HG03139 (cell line): Measurements from ENCODE around the gene CACNA1F.

ENCODE experiments used
- ATAC-seq: cut with Tn5 transposase; IDR thresholded peaks from one replicate; pipeline ENCODE4 v1.9.1; 2021; ENCODE audit not compliant: unreplicated experiment

The CACNA1F gene

DNA sequence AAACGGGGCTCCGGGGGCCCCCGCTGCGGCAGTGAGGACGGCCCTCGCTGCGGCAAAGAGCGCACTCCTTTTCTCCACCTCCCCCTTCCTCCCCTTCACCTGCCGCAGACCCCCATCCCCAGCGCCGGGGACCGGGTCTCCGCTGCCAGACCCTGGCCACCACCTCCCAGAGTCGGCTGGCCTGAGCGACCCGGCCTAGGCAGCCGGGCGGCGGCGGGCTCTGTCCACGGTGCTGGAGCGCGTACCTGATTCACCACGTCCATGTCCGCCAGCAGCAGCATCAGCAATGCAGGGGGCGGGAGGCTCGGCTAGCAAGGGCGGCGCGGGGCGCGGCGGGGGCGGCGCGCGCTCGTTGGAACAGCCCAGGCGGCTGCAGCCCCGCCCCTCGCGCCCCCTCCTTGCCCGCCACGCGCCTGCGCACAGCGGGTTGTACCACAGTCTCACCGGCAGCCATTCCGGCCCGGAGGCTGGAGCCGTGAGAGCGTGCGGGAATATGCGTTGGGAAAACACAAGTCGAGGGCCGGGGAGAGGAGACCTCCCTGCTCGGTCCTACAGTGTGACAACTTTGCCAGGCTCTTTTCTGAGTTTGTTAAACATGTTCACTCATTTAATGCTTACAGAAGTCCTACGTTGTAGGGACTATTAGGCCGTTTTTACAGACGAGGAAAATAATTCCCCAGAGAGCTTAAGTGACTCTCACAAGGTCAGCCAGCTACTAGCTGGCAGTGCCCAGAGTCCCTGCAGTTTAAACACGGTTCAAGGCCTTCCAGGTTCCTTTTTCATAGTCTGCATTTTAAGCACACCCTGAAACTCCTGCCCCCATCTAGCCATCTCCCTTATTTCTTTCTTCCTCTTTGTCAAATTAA is 33.0 kb downstream of the CACNA1F start, which contains the start of gene SYP:
TSS of gene SYP (minus strand) at position 288 of the 866 bp plus-strand sequence. CDS start at position 281, 7 bp downstream.
- ATAC-seq, result peak; percentile 95

DNA sequence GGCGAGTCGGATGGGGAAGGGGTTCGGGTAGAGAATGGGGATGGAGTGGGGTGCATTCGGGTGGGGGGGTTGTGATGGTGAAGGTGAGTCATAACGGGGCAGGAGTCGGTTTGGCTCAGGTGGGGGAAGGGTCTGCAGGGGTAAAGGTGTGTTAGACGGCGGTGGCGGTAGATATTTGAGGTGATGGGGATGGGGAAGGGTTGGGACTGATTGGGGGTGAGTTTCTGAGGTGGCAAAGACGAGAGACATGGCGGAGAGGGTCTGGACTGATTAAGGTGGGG is 33.9 kb downstream of the CACNA1F start:
- ATAC-seq, result no peak

DNA sequence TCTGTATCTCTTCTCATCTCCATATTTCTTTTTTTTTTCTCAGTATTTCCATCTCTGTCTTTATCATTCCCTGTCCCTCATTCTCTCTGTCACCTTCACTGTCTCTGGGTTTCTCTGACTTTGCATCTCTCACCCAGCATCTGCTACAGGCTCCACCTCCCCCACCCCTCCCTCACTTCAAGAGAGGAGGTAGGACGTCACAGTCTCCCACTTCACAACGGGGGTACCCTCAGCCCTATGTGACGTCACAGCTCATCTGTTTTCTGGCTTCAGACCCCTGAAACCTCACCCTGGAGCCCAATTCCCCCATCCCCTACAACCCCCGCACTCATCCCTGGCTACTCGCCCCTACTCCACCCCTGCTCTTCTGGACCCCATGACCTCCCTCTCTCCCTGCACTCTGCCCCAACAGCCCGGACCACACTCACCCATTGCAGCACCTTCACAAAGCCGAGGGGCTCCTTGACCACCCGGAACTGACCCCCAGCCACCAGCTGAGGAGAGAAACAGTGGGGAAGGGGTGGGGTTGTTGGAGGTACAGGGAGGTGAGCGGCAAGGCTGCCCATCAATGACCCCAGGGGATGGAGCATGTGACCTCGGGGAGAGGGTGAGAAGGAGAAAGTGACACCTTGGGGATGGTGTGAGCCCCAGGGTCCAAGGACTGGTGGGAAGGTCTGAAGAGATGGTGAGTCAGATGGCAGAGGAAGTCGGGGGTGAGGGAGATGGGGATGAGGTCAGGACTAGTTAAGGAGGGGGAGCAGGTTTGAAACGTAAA is 34.4 kb downstream of the CACNA1F start:
- ATAC-seq, result no peak

DNA sequence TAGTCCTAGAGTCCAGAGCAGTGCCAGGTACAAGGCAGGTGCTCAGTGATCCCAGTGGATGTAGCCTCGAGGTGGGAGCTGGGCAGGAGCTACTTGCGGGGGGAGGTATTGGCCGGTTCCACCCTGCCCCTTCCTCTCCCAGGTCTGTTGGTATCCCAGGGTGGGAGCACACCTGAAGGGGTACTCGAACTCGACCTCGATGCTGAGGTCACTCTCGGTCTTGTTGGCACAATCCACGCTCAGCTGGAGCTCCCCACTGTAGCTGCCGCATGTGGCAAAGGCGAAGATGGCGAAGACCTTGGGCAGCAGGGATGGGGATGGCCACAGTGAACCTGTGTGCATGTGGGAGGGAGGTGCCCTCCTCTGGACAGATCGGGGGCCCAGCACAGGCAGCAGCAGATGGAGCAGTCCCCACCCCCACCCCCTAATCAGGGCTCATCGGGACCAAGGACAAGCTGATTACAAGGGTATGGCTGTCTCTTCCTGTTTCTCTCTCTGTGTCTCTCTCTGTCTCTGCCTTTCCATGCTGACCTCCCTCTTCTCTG is 35.5 kb downstream of the CACNA1F start:
- no peak for ATAC-seq

DNA sequence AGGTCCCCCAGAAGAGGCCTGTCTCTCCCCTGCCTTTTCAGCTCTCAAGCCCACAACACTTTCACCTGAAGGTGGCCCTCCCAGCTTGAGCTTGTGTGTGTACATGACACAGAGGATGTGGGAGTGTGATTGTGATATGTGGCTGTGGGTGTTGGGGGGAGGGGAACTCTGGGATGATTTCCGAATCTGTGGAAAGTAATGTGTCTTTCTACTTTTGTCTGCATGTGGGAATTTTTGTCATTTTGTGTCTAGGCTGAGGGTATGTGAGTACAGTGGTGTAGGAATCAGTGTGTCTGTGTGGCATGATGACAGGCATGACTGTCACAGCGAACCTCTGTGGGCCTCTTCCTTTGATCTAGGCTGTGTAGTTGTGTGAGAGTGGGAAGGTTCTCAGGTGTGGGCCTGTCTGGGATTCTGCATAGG is 39.6 kb downstream of the CACNA1F start:
- ATAC-seq, result no peak

DNA sequence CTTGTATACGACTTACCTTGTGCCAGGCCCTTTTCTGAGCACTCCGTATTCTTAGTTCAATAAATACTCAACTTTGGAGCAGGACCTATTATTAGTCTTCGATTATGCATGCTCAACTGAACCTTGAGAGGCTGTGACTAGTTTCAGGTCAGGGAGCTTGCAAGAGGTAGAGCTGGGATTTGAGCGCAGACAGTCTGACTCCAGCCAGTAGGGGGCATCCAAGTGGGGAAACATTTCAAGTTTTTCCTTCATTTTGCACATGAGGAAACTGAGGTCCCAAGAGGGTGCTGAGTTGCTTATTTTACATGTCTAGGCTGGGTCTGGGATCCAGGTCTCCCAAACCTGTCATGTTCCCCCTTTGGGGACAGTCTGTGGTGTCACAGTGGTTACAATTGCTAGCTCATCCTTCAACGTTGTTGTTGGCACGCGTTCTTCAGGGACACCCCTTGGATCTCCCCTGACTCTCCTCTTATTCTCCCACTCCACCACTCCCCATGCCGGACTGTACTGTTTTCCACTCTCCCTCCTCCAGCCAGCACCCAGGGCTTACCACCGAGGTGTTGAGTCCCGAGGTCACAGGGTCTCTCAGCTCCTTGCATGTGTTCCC is 40.3 kb downstream of the CACNA1F start:
- ATAC-seq, result no peak

DNA sequence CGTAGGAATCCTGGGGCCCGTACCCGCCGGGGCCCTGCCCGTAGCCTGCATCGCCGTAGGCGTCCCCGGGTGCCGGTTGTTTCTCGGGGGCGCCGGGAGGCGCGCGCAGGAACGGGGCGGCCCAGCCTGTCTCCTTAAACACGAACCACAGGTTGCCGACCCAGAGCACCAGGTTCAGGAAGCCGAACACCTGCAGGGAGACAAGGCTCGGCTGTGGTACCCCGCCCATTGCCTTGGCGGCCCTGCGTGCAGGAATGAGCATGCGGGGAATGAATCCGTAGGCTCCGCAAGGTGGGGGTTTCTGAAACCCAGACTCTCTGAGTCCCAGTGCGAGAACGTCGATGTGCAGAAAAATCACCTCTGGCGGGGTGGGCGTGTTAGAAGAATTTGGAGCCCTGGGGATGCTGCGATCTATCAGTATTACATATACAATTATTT is 41.5 kb downstream of the CACNA1F start:
- no peak for ATAC-seq

DNA sequence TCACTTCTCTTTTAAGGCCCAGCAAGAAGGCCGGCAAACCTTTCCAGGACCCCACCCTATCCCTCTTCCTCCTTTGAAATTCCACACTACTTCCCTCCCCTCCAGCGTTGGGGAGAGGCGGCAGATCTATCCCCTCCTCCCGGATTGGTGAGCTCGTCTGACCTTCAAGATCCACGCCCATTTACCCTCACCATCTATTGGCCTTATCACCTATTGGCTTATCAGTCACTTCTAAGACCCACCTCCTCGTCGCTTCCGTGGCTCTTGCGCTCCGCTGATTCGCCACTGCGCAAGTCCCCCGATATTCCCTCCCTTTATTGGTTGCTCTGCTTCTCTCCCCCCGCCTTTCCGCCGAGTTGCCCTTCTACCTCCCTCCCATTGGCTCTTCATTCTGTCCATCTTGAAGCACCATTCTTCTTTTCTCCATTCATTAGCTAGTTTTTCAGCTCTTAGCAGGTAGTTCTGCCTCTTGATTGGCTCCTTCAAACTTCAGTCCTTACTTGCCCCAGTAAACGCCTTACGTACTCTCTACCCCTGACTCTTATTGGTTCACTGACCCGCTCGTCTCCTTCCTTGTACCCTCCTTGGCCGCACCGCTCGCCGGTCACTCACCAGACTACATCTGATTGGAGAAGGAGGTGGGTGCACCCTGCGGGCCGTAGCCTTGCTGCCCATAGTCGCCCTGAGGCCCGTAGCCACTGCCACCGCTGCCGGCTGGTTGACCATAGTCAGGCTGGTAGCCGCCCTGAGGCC is 42.1 kb downstream of the CACNA1F start:
- ATAC-seq, result peak; percentile 88

DNA sequence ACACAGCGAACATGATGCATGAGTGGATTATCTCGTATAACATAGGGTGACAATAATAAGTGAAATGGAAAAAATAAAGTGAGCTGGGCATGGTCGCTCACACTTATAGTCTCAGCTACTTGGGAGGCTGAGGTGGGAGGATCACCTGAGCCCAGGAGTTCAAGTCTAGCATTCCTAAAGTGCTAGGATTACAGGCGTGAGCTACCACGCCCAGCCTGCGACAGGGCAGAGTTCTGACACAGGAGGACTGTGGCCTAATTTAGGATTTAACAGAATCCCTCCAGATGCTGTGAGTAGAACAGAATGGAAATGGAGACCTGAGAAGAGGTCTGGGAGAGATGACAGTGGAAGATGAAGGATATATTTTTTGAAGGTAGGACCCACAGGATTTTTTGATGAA is 43.5 kb downstream of the CACNA1F start:
- no peak for ATAC-seq

DNA sequence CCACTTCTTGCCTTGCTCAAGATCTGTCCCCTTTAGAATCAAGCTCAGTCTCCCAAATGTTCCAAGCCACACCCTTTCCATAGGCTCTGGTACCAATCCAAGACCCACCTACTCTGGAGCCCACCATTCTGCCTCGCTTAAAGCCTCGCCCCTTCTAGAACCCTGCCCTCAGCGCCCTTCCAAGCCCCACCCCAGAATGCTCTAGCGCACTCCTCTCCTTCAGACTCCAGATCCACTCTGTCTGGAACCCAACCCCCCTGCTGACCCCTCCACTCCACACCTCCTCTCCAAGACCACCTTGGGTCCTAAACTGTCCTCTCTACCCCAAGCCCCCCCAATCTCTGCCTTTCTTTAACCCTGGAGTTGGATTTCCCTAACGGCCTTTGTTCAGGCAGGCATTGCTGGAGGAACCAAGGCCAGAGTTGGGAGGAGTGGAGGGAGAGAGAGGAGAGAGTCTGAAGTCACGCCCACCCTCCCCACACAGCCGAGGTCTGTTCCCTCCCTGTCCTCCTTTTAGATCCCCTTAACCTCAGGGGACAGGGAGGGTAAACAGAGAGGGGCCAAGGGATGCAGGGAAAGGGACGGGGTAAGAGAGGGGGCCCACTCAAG is 44.6 kb downstream of the CACNA1F start:
- no peak for ATAC-seq

DNA sequence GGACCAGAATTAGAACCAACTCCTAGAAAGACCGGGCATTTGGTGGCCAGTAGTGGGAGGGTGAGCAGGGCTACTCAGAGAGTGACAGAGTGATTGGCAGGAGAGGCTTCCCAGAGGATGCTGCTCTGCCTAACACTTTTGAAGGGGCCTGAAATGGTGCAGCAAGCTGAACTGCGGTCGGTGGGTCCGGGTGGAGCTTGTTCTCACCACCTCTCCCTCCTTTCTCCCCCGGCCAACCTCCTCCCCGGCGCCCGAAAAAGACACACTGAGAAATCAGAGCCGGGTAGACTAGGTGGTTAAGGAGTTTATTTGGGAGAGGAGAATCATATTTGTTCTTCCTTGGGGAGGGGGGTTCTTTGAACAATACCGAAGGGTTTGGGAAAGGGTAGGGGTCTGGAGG is 45.6 kb downstream of the CACNA1F start:
- no peak for ATAC-seq

DNA sequence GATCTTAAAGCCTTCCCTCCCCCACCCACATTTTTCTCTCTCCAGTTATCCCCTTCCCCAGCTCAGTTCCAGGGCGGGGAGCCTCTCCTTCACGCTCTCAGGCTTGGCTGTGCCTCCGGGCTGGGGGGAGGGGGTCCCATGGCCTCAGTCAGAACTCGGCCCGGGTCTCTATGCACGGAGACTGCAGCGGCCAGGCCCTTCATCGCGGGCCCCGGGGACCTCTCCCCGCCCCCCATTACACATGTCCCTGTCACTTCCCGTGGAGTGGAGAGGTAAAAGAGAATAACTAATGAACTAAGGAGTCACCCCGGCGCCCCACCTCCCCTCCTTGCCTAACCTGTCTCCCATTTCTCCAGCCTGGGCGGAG is 46.1 kb downstream of the CACNA1F start:
- ATAC-seq, result no peak

DNA sequence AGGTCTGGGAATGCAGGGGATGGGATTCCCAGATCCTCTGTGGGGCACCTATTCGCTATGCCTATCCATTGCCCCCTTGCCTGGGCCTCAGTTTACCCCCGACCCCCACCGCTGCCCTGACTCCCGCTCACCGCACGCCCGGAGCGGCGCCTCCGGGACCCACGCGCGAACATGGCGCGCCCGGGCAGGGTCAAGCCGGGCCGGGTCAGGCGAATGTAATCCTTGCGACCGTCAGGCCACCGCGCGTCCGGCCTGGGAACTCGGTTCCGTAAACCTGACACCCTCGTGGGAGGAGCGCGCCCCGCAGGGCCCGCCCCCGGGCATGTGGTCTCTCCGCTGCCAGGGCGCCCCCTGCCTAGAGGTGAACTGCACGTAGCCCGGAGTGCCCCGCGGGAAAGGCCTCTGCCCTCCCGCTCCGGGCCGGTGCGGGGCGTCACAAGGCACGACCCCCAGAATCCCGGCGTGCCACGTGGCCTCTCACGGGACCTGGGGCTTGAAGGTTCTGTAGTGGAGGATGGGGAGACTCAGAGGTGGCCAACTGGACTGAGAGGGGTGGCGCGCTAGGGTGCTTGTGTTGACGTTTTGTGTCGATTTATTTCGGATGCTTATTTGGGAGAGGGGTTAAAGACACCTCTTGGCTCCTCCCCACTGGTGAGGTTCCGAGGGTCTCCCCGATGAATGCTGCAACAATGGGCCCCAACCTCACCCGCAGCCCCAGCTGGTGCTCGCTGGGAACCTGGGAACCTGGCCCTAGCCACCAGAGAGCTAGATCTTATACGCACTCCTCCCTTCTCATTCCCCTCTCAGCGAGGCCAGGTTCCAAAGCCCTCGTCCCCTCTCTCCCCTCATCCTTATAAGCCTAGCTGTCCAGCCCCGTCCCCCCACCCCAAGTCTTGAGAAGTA is 46.8 kb downstream of the CACNA1F start, which contains the start of gene PRICKLE3:
TSS of gene PRICKLE3 (minus strand) at position 249 of the 903 bp plus-strand sequence. CDS start at position 173, 76 bp downstream.
- ATAC-seq, result no peak

DNA sequence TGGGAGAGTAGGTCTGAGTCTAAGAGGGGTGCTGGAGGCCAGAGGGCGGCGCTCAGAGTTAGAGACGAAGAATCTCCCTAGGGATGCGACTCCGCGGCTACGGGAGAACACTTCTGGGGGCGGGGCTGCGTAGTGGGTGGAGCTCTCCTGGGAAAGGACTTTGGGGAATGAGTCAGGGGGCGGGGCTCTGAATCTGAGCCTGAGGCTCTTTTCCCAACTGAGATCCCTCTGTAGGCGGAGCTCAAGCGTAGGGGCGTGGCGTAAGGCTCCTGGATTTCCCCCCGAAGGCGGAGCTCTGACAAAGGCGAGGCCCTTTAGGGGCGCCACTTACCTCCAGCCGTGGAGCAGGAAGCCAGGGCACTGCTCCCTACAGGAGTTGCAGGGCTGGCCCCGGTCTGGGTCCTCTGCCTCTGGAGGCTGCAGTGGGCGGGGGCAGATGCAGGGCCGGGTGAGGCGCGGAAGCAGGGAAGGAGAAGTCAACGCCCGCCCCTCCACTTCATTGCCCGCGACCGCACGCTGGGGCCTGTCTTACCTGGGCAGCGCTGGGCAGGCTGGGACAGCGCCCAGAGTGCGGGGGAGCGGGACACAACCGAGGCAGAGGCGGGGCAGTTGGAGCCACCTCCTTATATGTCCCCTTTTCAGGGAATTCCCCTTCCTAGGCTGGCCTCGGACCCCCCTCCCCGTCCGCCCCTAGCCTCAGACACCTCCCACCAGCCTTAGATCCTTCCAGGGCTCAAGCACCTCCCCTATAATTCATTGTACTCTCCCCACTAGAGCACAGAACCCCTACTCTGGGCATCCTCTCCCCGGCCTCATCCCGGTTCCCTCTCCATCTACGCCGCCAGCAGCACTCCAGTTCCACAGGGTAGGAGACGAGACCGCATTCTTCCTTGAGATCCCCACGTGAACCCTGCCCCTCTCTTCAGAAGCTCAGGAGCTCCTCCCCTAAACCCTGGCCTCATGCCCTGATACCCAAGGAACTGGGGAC is 48.6 kb downstream of the CACNA1F start:
- ATAC-seq, result peak; percentile 39

DNA sequence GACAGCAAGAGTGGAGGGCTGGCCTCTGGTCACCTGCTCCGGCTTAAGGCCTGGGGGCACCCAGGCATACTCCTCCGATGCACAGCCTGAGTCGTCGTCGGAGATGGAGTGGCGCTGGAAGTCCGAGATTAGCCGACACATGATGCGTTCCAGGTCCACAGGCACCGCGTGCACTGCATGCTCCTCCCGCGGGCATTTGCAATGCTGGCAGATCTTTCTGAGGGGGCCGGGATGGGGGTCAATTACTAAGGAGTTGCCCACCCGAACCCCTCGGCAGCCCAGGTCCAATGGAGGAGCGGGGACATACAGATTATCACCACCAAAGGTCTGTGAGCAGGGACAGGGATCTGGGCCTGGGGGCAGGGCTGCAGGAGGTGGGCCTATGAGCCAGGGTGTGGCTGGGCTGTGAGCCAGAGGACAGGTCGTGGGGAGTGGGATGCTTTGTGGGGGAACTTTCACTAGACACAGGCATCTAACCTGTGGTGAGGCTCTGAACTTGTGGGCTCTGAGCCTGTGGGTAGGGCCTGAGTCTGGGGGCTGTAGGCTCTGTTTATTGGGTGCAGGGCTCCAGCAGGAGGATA is 49.3 kb downstream of the CACNA1F start:
- no peak for ATAC-seq

DNA sequence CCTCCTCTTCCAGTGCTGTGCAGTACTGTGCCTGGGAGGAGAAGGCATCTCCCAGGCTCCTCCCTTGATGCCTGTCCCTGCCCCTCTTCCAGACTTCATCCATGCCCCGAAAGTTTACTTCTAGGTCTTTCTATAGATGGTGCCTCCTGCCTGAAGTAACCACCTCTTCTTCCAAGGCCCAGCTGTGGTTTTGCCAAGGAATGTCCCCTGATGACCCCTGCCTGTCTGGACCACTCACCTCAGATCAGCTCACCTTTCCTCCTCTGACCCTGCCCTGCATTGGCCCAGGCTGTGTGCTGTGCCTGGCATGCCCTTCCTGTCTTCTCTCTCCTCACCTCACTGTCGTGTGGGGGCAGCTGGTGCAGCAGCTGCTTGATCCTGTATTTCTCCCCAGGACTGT is 53.8 kb downstream of the CACNA1F start:
- no peak for ATAC-seq

DNA sequence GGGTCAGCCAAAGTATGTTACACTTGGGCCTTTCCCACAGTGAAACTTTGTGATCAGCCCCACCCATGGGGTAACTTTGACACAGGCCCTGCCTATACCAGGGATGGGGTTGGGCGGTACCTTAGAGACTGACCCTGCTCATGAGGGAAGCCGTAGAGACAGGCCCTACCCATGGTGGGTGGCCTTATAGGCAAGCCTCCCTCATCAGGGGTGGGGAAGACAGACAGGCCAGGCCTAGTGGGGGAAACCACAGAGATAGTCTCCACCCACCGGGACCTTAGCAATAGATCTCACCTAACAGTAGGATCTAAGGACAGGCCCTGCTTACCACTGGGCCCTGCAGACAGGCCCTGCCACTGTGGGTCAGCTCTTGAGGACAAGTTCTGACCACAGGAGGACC is 54.6 kb downstream of the CACNA1F start:
- no peak for ATAC-seq
